Brain microvascular endothelial cell (primary cell): ENCODE data around the gene CS.

ENCODE experiments used
- DNase-seq: peaks from one replicate; pipeline ENCODE4 v3.0.0-alpha.2; 2020
- H3K27ac ChIP-seq: fragments of 250-450 bp; sonication (Bioruptor Pico); 2 replicates; pipeline ENCODE4 v1.5.1; 2020; ENCODE audit warnings: mild to moderate bottlenecking, moderate library complexity
- H3K27me3 ChIP-seq: fragments of 250-450 bp; sonication (Bioruptor Pico); replicated peaks from 2 replicates; pipeline ENCODE4 v1.5.1; 2020; ENCODE audit warnings: mild to moderate bottlenecking
- H3K36me3 ChIP-seq: fragments of 250-450 bp; sonication (Bioruptor Pico); replicated peaks from 2 replicates; pipeline ENCODE4 v1.5.1; 2020; ENCODE audit warnings: mild to moderate bottlenecking
- H3K4me3 ChIP-seq: 2 replicates; pipeline ENCODE4 v1.5.1; 2011; ENCODE audit warnings: low read depth, mild to moderate bottlenecking, control low read depth, low read length, moderate library complexity
- in situ Hi-C: cut with HindIII; loops from 2 replicates; pipeline ENCODE4 v1.10.0; 2017; ENCODE audit warnings: low sequenced_read_pairs, low pct_ligation_motif_present
- TF ChIP-seq, protein P1 (sequence below): IDR thresholded peaks from 2 replicates; pipeline ENCODE4 v1.5.1; 2011; ENCODE audit warnings: low read depth, mild to moderate bottlenecking, moderate library complexity, low read length, control low read depth, inconsistent platforms; ENCODE audit errors: missing control alignments

Gene CS

DNA sequence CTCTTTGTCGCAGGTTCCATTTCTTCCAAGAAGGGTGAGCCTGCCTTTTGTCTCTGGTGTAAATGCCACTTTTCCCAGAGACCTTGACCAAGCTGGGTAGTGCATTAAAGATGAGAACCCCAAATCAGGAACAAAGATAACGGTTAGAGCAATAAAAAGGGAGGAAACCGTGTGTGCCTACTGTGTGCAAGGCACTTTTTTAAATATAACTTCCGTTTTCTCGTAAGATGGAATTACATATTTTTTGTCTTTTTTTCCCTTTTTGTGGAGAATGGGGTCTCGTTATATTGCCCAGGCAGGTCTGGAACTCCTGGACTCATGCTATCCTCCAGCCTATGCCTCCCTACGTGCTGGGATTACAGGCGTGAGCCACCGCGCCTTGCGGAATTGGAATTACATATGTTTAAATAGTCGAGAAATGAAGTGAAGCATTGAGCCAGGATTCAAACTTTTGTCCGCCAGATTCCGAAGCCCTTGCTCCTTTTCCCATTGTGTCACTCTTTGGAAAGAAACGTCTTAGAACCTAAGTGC lies 76.5 kb downstream of the CS start:
- Histone ChIP-seq H3K27me3 (no peaks in the 10 kb centered on the region), H3K36me3 (no peaks in the 10 kb centered on the region), H3K4me3 (peak overlapping the region; percentile 29), H3K27ac (peak overlapping the region; percentile 26)
- in situ Hi-C loops, result no loop called here
- TF ChIP-seq, protein P1, sequence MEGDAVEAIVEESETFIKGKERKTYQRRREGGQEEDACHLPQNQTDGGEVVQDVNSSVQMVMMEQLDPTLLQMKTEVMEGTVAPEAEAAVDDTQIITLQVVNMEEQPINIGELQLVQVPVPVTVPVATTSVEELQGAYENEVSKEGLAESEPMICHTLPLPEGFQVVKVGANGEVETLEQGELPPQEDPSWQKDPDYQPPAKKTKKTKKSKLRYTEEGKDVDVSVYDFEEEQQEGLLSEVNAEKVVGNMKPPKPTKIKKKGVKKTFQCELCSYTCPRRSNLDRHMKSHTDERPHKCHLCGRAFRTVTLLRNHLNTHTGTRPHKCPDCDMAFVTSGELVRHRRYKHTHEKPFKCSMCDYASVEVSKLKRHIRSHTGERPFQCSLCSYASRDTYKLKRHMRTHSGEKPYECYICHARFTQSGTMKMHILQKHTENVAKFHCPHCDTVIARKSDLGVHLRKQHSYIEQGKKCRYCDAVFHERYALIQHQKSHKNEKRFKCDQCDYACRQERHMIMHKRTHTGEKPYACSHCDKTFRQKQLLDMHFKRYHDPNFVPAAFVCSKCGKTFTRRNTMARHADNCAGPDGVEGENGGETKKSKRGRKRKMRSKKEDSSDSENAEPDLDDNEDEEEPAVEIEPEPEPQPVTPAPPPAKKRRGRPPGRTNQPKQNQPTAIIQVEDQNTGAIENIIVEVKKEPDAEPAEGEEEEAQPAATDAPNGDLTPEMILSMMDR, result no peak
- no peak for DNase-seq

DNA sequence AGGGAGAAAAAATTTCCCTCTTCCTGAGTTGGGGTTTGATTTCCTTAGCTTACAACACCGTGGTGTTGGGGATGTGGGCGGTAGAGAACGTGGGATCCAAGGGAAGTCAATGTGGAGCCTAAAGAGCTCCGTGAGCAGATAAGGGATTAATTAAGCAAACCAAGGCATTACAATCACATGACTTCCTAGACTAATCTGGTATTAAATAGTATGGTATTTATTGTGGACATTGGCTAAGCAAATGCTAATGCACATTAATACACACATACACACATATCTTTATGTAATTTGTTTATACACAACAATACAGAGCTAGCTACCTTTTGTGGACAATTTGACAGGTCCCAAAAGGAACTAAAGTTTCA lies 77.6 kb downstream of the CS start:
- TF ChIP-seq, protein P1, result no peak
- H3K4me3 ChIP-seq, result peak overlapping the region; percentile 86
- in situ Hi-C loops, result no loop called here

DNA sequence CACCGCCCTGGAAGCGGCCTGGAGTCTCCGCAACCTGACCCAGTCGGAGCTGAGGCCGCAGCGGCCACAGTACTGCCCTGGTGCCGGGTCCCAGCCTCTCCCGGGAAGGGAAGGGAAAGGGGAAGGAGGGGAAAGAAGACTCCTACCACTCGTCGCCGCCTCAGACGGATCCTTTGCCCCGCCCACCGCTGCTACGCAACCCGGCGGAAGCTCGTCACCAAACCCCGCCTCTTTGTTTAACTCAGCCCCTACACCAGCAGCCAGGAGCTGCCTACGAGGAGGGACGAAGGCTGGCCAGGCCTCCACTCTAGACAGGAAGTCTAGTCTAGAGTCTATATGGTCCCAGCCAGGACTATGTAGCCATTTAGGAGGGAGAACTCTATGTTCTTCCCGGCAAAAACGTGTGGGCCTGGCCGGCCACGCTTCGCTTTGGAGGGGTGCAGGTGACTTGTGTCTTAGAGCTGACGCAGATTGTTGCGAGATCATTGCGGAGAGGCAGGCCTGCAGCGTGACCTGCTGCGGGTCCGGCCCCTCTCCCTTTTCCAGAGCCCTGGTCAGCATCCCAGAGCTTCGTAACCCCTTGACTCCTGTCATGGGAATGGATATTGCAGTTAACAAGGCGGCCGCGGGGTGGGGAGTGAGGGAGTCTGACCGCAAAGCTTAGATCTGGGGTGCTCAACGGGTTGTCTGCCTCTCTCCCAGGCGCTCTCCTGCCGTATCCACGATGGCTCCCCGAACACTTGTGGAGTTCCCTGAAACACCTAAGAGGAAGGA lies 78.2 kb downstream of the CS start, which contains the start of gene RNF41:
TSS of gene RNF41 (minus strand) at position 166 of the 774 bp plus-strand sequence. CDS start 7,875 bp downstream, outside the sequence.
- Histone ChIP-seq H3K27me3 (no peaks in the 10 kb centered on the region), H3K27ac (peak within 1 kb of the TSS; percentile 93), H3K36me3 (no peaks in the 10 kb centered on the region), H3K4me3 (peak within 1 kb of the TSS; percentile 86)
- in situ Hi-C loops, result no loop called here
- DNase-seq, result peak; percentile 97
- TF ChIP-seq, protein P1, result peak; percentile 35

More for the DNA sequence above, 77.6 kb downstream of the CS start:
- no peaks in the 10 kb centered on the region for H3K27me3 ChIP-seq
- DNase-seq, result no peak
- peak overlapping the region; percentile 93 for H3K27ac ChIP-seq
- no peaks in the 10 kb centered on the region for H3K36me3 ChIP-seq
